ENCODE results near the gene COMMD7. TPM values are rescaled to one million over a fixed set of nuclear protein-coding genes. Genes with fewer than 3 reads are reported as not detected.

COMMD7 gene
- total and polyA plus RNA-seq, 9 of the 15 experiments (the other 6 are each of a cell fraction or from before 2014, with no cell fraction given), result 11.9 to 69.1 (median 34.7) TPM

GRCh38 chr20:32682508-32682987 is 60.7 kb downstream of the COMMD7 start (continued):
- 0 out of 4 replicates have a peak, but pooled peaks of 1 of the 2 experiments have one; percentile 21 for TF ChIP-seq ZNF318 (IDR thresholded peaks at IDR 0.05; ENCODE audit: borderline replicate concordance in 1 of 2, low read depth in 1 of 2)
- TF ChIP-seq SMARCA4 (IDR thresholded peaks at IDR 0.05), result peak; percentile 82
- TF ChIP-seq TCF7 (IDR thresholded peaks at IDR 0.05; ENCODE audit: borderline replicate concordance), result 0 out of 2 replicates have a peak, but pooled peaks have one; percentile 25
- TF ChIP-seq NFE2 (IDR thresholded peaks at IDR 0.05; ENCODE audit: low read depth), result peak; percentile 53
- TF ChIP-seq FOSL1 (tag; conservative IDR thresholded peaks at IDR 0.05), result peak; percentile 83
- peak; percentile 21 for TF ChIP-seq E2F8 (IDR thresholded peaks at IDR 0.05; ENCODE audit: low read depth, partially characterized antibody)
- TF ChIP-seq TEAD4 (IDR thresholded peaks at IDR 0.05; ENCODE audit: low read length), result peak; percentile 95
- no peak for TF ChIP-seq TEAD4 (CRISPR knock-in tag; IDR thresholded peaks at IDR 0.05; ENCODE audit: borderline replicate concordance)
- TF ChIP-seq EGR1 (conservative IDR thresholded peaks at IDR 0.05), result 0 out of 2 replicates have a peak, but pooled peaks have one; percentile 1
- peak; percentile 88 for TF ChIP-seq NCOR1 (IDR thresholded peaks at IDR 0.05)
- TF ChIP-seq GATAD2A (IDR thresholded peaks at IDR 0.05), result peak; percentile 69; the same call in 1 of the 2 replicates
- TF ChIP-seq PHB2 (IDR thresholded peaks at IDR 0.05; ENCODE audit: low read depth), result peak; percentile 64
